BLaER1 (cell line): ENCODE results near the gene NAPG.

ENCODE experiments used
- H3K27ac ChIP-seq: shearing (Covaris generic); formaldehyde crosslinking; 2 replicates; pipeline ENCODE4 v1.8.1; 2022
- H3K27me3 ChIP-seq: shearing (Covaris generic); formaldehyde crosslinking; 2 replicates; pipeline ENCODE4 v1.8.1; 2022
- H3K36me3 ChIP-seq: shearing (Covaris generic); formaldehyde crosslinking; 2 replicates; pipeline ENCODE4 v1.8.1; 2022
- H3K4me1 ChIP-seq: shearing (Covaris generic); formaldehyde crosslinking; 2 replicates; pipeline ENCODE4 v1.8.1; 2022
- H3K4me2 ChIP-seq: shearing (Covaris generic); formaldehyde crosslinking; 2 replicates; pipeline ENCODE4 v1.8.1; 2022
- H3K4me3 ChIP-seq: shearing (Covaris generic); formaldehyde crosslinking; 2 replicates; pipeline ENCODE4 v1.8.1; 2022
- H3K9ac ChIP-seq: shearing (Covaris generic); formaldehyde crosslinking; 2 replicates; pipeline ENCODE4 v1.8.1; 2022
- H3K9me3 ChIP-seq: shearing (Covaris generic); formaldehyde crosslinking; 2 replicates; pipeline ENCODE4 v1.8.1; 2022
- H4K20me1 ChIP-seq: shearing (Covaris generic); formaldehyde crosslinking; 2 replicates; pipeline ENCODE4 v1.8.1; 2022
- Cebpa-rat ChIP-seq: shearing (Covaris generic); IDR thresholded peaks from 2 replicates; pipeline ENCODE4 v1.8.1; 2022

NAPG gene

DNA sequence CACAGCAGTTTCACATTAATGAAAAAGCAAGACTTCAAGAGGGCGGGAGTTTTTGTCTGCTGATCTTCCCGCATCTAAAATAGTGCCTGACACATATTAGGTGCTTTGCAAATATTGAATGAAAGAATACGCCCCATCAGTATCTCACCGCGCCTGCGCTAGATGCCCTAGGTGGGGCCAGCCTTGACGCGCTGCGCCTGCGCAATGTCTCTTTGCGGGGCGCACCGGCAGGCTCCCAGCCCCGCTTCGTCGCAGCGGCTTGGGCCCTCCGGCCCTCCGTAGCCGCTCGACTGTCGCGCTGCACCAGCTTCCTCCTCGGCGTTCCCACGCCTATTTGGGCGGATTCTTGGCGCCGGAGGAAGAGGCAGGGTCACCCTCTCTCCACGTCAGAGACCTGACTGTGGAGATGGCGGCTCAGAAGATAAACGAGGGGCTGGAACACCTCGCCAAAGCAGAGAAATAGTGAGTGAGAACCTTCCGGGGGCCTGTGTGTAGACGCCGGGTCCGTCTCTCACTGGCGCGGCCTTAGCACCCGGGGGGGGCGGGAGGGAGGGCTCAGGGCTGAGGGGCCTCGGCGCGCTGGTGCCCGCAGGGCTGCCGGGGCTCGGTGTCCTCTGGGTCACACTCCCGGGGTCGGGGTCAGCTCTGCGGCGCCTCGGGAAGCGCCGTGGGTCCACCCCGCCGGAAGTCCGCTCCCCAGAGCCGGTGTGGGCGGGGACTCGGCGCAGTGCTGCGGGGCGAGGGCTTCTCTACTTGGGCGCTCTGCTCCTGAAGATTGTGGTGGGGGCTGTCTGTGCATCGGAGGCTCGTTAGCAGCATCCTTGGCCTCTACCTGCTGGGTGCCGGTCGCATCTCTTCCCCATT lies at the start of gene NAPG:
NAPG (plus strand) TSS at position 331 of the 864 bp plus-strand sequence; CDS start at position 407, 76 bp downstream.
- no peak for TF ChIP-seq Cebpa-rat
- Histone ChIP-seq H3K36me3 (no peaks in the 10 kb centered on the region), H3K9ac (peak within 1 kb of the TSS; percentile 77), H3K4me3 (peak within 1 kb of the TSS; percentile 75), H3K4me1 (peaks cover 33% of the 10 kb centered on the region), H3K4me2 (peak within 1 kb of the TSS; percentile 95), H3K9me3 (no peaks in the 10 kb centered on the region), H3K27ac (peak within 1 kb of the TSS; percentile 72), H3K27me3 (no peaks in the 10 kb centered on the region), H4K20me1 (peaks cover 47% of the 10 kb centered on the region)

DNA sequence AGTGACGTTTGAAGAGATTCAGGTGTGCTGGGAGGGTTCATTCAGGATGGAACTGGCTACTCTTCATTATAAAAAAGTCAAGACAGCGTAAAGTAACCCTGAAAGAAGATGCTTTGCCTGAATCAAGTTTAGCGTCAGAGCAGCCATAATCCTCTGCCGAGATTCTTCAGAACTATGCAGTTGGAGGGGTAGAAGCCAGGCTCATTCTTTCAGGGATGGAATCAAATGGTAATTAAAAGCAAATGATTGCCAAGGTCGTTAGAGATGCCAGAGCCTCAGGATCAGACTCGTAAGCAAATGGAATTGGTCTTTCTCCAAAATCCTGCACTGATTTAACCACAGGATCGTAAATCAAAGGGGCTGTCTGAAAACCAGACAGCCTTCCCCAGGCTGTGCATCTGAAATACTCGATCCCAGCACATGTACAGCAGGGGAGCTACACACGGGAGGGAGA lies 49.5 kb upstream of the NAPG start:
- peak overlapping the region; percentile 57 for H3K4me3 ChIP-seq
- H3K27me3 ChIP-seq: no peaks in the 10 kb centered on the region
- H3K4me1 ChIP-seq: peaks cover 83% of the 10 kb centered on the region
- peak overlapping the region; percentile 79 for H3K27ac ChIP-seq
- no peaks in the 10 kb centered on the region for H4K20me1 ChIP-seq
- peaks cover 7% of the 10 kb centered on the region; the same call in 1 of the 2 replicates for H3K36me3 ChIP-seq
- TF ChIP-seq Cebpa-rat: no peak
- peak overlapping the region; percentile 96 for H3K4me2 ChIP-seq
- H3K9me3 ChIP-seq: no peaks in the 10 kb centered on the region
- H3K9ac ChIP-seq: peak overlapping the region; percentile 55; the same call in 1 of the 2 replicates

DNA sequence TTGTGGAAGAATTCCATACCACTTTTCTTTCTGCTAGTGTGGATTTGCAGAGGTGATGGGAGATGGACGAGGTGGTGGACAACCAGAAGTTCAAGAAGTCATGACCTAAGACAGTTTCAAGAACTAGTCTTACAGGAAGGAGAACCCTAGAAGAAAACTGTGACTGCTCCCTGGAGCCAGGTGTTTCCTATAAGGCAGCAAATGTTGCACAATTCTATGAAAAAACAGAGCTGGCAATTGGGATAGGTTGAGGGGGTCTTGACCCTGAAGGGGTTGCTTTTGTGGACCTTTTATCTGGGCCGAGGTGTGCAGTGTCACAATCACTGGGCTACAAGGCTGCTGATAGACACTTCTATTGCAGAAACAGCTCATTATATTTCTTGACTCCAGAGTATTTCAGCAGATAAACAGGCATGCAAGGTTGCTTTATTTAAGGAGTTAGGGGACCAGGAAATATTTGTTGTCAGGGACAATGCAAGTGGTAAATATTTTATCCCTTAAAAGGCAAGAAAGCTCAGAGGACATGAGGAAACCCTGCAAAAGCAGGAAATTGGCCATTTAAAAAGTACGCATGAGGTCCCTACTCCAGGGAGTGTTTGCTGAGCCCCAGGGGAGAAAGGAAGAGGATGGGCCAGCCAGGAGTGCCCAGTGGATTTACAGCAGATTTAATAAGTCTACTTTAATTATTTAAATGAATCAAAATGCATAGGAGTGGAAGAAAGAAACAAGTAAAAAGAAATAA lies 48.5 kb upstream of the NAPG start:
- H4K20me1 ChIP-seq: no peaks in the 10 kb centered on the region
- H3K9me3 ChIP-seq: no peaks in the 10 kb centered on the region
- no peak overlapping the region for H3K9ac ChIP-seq
- H3K4me3 ChIP-seq: peak overlapping the region; percentile 57
- H3K27ac ChIP-seq: peak overlapping the region; percentile 79
- H3K4me1 ChIP-seq: peaks cover 92% of the 10 kb centered on the region
- no peaks in the 10 kb centered on the region for H3K27me3 ChIP-seq
- peak; percentile 90 for TF ChIP-seq Cebpa-rat
- peak overlapping the region; percentile 96 for H3K4me2 ChIP-seq
- no peaks in the 10 kb centered on the region for H3K36me3 ChIP-seq

DNA sequence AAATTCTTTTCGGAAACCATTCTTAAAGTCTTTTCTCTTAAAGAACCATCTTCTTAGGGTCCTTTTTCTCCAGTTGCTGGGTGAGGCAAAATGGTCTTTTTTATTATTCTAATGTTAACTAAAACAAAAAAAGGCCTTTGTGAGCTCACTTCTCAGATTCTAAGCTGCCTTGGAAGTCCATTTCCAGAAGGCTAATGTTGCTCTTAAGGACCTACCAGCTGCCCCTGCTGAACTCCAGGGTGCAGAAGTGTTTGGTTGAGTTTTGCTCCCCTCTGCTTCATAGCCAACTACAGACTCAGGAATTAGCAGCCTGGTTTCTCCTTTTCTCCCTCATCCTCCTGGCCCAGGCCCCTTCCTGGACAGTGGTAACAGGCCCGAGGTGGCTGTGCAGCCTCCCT lies 48.0 kb upstream of the NAPG start:
- peak overlapping the region; percentile 96 for H3K4me2 ChIP-seq
- no peak overlapping the region for H3K4me3 ChIP-seq
- H3K27ac ChIP-seq: peak overlapping the region; percentile 62
- TF ChIP-seq Cebpa-rat: no peak
- H3K9ac ChIP-seq: no peak overlapping the region
- no peaks in the 10 kb centered on the region for H4K20me1 ChIP-seq
- H3K4me1 ChIP-seq: peaks cover 98% of the 10 kb centered on the region
- no peaks in the 10 kb centered on the region for H3K9me3 ChIP-seq
- H3K27me3 ChIP-seq: no peaks in the 10 kb centered on the region
- no peaks in the 10 kb centered on the region for H3K36me3 ChIP-seq

DNA sequence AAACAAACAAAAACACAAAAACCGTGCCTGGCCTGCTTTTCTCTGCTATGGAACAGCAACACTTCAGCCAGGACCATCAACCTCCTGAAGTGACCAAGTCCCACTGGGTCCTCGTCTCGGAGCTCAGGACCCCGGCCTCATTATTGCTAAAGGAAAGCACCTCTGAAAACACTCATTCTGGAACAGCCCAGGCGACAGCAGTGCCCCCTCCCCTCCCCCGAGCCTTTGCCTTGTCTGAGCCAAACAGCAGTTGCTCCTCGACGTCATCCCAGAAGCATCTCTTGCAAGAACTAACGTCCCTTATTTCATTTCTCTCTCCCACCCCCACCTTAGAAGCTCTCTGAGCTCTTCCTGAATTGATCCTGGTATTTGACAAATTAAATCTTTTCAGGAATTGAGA lies 44.0 kb upstream of the NAPG start:
- H3K27ac ChIP-seq: peak overlapping the region; percentile 64; the same call in 1 of the 2 replicates
- H4K20me1 ChIP-seq: no peaks in the 10 kb centered on the region
- peak overlapping the region; percentile 85 for H3K4me2 ChIP-seq
- TF ChIP-seq Cebpa-rat: no peak
- H3K9me3 ChIP-seq: no peaks in the 10 kb centered on the region
- peaks cover 96% of the 10 kb centered on the region for H3K4me1 ChIP-seq
- H3K9ac ChIP-seq: no peak overlapping the region
- no peaks in the 10 kb centered on the region for H3K27me3 ChIP-seq
- H3K36me3 ChIP-seq: peaks cover 9% of the 10 kb centered on the region
- no peak overlapping the region for H3K4me3 ChIP-seq

- TF ChIP-seq Cebpa-rat: no peak
- no peaks in the 10 kb centered on the region for H4K20me1 ChIP-seq
- H3K4me3 ChIP-seq: peak overlapping the region; percentile 40
- H3K27me3 ChIP-seq: no peaks in the 10 kb centered on the region
- H3K9me3 ChIP-seq: no peaks in the 10 kb centered on the region
- H3K36me3 ChIP-seq: peaks cover 9% of the 10 kb centered on the region
- H3K4me1 ChIP-seq: peaks cover 96% of the 10 kb centered on the region
- H3K9ac ChIP-seq: peak overlapping the region; percentile 39; the same call in 1 of the 2 replicates
- peak overlapping the region; percentile 64 for H3K27ac ChIP-seq
- H3K4me2 ChIP-seq: peak overlapping the region; percentile 85
Observed at GRCh38 chr18:10482363-10482984, 43.4 kb upstream of the NAPG start.

DNA sequence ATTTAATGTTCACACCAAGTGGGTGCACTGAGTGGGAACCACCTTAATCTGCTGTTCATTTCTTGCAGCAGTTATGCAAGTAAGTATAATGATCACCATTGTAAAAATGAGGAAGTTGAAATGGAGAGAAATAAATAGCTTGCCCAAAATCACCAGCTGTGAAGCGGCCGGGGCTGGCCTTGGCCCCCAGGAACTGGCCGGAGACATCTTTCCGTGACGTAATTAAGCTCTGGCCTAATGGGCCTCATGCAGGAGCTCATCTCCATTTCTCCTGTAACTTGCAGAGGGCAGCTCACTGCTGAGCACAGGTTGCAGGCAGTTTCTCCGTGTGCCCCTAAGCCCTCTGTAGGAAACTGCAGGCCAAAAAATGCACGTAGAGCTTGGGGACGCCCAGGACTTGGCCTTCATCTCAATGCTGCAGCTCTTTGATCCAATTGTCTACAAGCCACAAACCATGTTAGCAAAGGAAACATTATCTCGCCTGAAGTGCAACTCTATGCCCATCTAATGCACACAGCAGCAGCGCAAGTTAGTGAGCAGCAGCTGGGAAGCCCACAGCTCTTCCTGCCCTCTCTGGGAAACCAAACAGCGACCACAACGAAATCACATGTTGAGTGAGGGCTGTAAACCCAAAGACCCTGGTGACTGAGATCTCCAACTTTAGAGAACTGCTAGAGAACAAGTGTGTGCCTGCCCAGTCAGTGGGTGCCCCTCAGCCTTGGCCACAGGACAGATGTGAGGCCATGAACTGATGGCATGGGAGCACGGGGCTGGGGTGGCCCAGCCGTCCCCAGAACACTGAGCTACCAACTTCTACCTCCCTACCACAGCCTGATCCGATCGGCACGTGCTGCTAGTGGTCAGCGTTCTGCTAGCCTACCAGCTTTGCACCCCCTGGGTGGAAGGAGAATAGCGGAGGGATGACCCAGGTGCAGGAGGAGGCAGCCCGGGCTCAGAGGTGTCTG lies 42.6 kb upstream of the NAPG start:
- H3K9me3 ChIP-seq: no peaks in the 10 kb centered on the region
- peaks cover 92% of the 10 kb centered on the region for H3K4me1 ChIP-seq
- no peaks in the 10 kb centered on the region for H4K20me1 ChIP-seq
- H3K4me2 ChIP-seq: peak overlapping the region; percentile 85
- peaks cover 9% of the 10 kb centered on the region for H3K36me3 ChIP-seq
- H3K9ac ChIP-seq: peak overlapping the region; percentile 43; the same call in 1 of the 2 replicates
- no peaks in the 10 kb centered on the region for H3K27me3 ChIP-seq
- H3K4me3 ChIP-seq: peak overlapping the region; percentile 40
- peak overlapping the region; percentile 64 for H3K27ac ChIP-seq
- TF ChIP-seq Cebpa-rat: no peak

DNA sequence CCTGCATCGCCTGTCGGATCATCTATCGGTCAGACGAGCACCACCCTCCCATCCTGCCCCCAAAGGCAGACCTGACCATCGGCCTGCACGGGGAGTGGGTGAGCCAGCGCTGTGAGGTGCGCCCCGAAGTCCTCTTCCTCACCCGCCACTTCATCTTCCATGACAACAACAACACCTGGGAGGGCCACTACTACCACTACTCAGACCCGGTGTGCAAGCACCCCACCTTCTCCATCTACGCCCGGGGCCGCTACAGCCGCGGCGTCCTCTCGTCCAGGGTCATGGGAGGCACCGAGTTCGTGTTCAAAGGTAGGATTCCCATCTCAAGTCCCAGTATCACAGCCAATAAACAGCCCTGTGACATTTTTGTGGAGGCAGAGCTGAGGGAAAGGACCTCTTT lies 40.4 kb upstream of the NAPG start:
- no peak for TF ChIP-seq Cebpa-rat
- Histone ChIP-seq H3K27me3 (no peaks in the 10 kb centered on the region), H3K4me1 (peaks cover 90% of the 10 kb centered on the region), H3K27ac (no peak overlapping the region), H3K9ac (no peak overlapping the region), H3K9me3 (no peaks in the 10 kb centered on the region), H3K36me3 (peaks cover 15% of the 10 kb centered on the region), H3K4me2 (no peak overlapping the region), H3K4me3 (no peak overlapping the region), H4K20me1 (no peaks in the 10 kb centered on the region)
